Cardiac fibroblast (primary cell): ENCODE results near the gene KRTAP10-8.
"Not testable (repeated sequence)": the region's sequence is repeated elsewhere in the genome, so short reads cannot be mapped to it uniquely, and the experiment has no call there.

Source experiments
- DNase-seq, 2 donors: peaks; one replicate each; pipeline versions ENCODE4 v3.0.0 to v3.0.0-alpha.2; 2010; ENCODE audit warnings: low read depth in 2 of 2
- H3K4me3 ChIP-seq, 2 donors: replicated peaks in 1 of 2; 1 replicate in 1 of 2; 2 replicates in 1 of 2; pipeline ENCODE4 v1.5.1; 2011; ENCODE audit warnings: low read depth in 2 of 2, low read length in 2 of 2, mild to moderate bottlenecking in 2 of 2, moderate library complexity in 1 of 2
- TF ChIP-seq, protein P1 (sequence below): IDR thresholded peaks from one replicate; pipeline ENCODE4 v1.5.1; 2011; ENCODE audit warnings: low read depth, mild to moderate bottlenecking, low read length, inconsistent platforms

Gene KRTAP10-8

DNA sequence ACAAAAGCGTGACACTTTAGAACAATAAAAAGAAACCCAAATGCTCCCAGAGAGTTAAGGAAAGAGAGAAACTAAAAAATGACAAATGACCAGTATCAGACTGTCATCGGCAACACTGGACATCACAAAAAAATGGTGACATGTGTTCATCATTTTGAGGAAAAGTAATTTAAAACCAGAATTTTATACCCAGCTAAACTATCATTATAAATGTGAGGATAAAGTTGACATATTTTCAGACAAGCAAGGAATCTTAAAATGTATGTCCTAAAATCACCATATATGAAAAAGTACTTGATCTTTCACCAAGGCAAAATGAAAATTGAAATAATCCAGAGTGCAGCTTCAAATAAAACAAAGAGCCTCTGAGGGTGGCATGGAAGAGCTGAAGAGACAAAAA, 33.0 kb downstream of the KRTAP10-8 start:
- TF ChIP-seq, protein P1, sequence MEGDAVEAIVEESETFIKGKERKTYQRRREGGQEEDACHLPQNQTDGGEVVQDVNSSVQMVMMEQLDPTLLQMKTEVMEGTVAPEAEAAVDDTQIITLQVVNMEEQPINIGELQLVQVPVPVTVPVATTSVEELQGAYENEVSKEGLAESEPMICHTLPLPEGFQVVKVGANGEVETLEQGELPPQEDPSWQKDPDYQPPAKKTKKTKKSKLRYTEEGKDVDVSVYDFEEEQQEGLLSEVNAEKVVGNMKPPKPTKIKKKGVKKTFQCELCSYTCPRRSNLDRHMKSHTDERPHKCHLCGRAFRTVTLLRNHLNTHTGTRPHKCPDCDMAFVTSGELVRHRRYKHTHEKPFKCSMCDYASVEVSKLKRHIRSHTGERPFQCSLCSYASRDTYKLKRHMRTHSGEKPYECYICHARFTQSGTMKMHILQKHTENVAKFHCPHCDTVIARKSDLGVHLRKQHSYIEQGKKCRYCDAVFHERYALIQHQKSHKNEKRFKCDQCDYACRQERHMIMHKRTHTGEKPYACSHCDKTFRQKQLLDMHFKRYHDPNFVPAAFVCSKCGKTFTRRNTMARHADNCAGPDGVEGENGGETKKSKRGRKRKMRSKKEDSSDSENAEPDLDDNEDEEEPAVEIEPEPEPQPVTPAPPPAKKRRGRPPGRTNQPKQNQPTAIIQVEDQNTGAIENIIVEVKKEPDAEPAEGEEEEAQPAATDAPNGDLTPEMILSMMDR = no peak
- H3K4me3 ChIP-seq = no peak overlapping the region
- DNase-seq = no peak

- not testable (repeated sequence) for H3K4me3 ChIP-seq, DNase-seq
These were observed 34.7 kb downstream of the KRTAP10-8 start, which contains the start of gene KRTAP10-11 for GRCh38 chr21:44646366-44647221. KRTAP10-11 (plus strand) TSS chr21:44646414; CDS start chr21:44646459, 45 bp downstream.

DNA sequence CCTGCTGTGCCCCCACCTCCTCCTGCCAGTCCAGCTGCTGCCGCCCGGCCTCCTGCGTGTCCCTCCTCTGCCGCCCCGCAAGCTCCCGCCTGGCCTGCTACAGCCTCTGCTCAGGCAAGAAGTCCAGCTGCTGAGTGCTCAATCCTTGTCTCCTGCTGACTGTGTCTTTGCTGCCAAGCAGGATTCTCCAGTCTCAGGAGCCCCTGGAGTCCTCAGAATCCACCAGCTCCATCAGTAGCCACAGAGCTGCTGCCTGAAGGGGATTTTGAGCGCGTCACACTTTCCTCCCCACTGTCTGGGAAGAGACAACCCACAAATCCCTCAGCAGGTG, 35.3 kb downstream of the KRTAP10-8 start:
- TF ChIP-seq, protein P1 = no peak
- no peak overlapping the region for H3K4me3 ChIP-seq
- no peak for DNase-seq

DNA sequence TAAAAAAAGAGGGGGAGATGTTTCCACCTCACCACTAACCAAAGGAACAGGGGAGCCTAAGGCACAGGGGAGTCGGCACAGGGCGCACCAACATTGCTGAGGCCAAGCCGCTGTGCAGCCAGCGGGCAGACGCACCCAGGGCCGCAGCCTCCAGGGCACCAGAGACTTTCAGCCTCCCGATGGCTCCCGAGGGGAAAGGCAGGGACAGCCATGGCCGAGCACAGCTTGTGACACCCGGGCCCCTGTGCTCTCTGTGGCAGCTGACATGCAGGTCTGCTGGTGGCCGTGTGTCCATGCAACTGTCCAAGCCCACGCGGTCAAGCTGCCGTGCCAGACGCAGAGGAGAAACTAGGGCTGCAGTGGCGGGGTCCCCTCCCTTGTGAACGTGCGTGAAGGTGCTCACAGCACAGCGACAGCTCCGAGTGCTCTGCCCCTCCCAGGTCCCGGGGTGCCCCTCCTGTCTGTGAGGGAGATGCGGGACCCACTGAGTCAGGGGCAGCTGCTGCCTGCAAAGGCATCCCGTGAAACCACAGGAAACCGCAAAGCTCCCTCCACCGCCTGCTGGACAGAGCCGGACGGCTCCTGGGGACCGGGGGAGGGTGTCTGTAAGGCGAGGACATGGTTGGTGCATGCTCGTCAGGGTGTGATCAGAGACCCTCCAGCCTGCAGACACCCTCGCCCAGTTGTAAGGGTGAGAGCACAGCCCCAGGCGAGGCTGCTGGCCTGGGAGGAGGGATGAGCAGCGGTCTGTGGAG, 36.9 kb downstream of the KRTAP10-8 start:
- no peak overlapping the region for H3K4me3 ChIP-seq

DNA sequence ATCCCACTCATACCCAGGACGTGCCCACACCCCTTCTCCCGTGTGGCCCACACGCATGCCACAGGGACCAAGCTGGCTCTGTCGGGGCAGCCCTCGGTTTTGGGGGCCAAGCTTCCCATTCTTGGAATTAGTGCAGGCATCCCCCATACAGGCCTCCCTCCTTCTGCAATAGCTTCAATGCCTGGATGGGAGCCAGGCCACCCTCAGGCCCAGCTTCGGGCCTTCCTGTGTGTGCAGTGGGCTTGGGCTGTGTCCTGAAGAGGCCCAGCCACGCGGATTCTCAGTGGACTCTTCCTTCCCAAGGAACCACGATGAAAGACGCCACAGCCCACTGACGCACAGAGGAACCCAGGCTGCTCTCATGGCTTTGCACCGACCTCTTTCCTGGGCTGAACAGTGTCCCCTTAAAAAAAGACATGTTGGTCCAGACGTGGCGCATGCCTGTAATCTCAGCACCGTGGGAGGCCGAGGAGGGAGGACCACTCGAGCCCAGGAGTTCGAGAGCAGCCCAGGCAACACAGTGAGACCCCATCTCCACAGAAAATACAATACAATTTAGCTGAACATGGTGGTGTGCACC, 37.7 kb downstream of the KRTAP10-8 start:
- TF ChIP-seq, protein P1 = no peak
- H3K4me3 ChIP-seq = no peak overlapping the region
- no peak for DNase-seq

More for the DNA sequence above, 36.9 kb downstream of the KRTAP10-8 start:
- TF ChIP-seq, protein P1 = no peak
- no peak for DNase-seq

DNA sequence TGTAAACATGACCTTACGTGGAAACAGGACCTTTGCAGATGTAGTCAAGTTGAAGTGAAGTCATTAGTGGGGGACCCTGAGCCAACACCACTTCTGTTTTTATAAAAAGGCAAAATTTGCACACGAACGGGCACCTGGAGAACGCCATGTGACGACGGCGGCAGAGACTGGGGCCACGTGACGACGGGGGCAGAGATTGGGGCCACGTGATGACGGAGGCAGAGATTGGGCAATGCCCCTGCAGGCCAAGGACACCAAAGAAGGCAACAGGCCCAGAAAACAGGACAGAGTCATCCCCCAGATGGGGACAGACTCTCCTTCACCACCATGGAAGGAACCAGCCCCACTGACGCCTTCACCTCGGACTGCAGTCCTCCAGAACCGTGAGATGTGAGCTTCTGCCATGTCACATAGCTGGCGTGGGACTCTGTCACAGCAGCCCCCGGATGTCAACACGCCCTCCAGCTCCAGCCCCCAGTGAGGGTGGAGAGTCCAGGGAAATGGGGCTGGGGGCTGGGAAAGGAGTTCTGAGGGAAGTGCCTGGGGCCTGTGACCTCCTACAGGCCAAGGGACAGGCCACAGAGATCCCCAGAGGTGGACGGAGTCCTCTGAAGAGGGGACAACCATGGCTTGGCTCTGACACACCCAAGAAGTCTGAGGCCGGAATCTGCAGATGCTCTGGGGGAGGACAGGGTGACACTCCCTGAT, 38.5 kb downstream of the KRTAP10-8 start:
- TF ChIP-seq, protein P1 = no peak
- H3K4me3 ChIP-seq = no peak overlapping the region
- DNase-seq = no peak
